ENCODE data around the gene AP2A1. TPM values are rescaled to one million over a fixed set of nuclear protein-coding genes. Genes with fewer than 3 reads are reported as not detected.

The AP2A1 gene
- total and polyA plus RNA-seq, 9 donors: 37.8 to 126 (median 88.1) TPM

GRCh38 chr19:49739933-49740332 lies 26.9 kb upstream of the AP2A1 start:
- no peak overlapping the region for H3K4me3 ChIP-seq
- WGBS, 3 donors: 91 to 94% (median 92%) methylated on average over 10 of the region's 10 CpGs
- DNase-seq: no peak
- peaks cover 1% of the 10 kb centered on the region for H3K4me1 ChIP-seq (ENCODE audit: insufficient read depth)
- no peak overlapping the region for H3K27ac ChIP-seq
- H3K9me3 ChIP-seq: no peaks in the 10 kb centered on the region
- TF ChIP-seq POLR2A (IDR thresholded peaks at IDR 0.05) (no peak), EP300 (IDR thresholded peaks at IDR 0.05) (no peak)
- TF ChIP-seq, protein P1, sequence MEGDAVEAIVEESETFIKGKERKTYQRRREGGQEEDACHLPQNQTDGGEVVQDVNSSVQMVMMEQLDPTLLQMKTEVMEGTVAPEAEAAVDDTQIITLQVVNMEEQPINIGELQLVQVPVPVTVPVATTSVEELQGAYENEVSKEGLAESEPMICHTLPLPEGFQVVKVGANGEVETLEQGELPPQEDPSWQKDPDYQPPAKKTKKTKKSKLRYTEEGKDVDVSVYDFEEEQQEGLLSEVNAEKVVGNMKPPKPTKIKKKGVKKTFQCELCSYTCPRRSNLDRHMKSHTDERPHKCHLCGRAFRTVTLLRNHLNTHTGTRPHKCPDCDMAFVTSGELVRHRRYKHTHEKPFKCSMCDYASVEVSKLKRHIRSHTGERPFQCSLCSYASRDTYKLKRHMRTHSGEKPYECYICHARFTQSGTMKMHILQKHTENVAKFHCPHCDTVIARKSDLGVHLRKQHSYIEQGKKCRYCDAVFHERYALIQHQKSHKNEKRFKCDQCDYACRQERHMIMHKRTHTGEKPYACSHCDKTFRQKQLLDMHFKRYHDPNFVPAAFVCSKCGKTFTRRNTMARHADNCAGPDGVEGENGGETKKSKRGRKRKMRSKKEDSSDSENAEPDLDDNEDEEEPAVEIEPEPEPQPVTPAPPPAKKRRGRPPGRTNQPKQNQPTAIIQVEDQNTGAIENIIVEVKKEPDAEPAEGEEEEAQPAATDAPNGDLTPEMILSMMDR (IDR thresholded peaks at IDR 0.05): no peak
- H3K36me3 ChIP-seq: no peaks in the 10 kb centered on the region
- no peaks in the 10 kb centered on the region for H3K27me3 ChIP-seq
- intact Hi-C loops (cut with DNase I): no loop called here

- Histone ChIP-seq H3K4me1 (ENCODE audit: insufficient read depth) (peaks cover 3% of the 10 kb centered on the region), H3K36me3 (no peaks in the 10 kb centered on the region), H3K27me3 (no peaks in the 10 kb centered on the region), H3K4me3 (no peak overlapping the region), H3K9me3 (no peaks in the 10 kb centered on the region), H3K27ac (no peak overlapping the region)
- DNase-seq: no peak
- WGBS, 3 donors: 88 to 91% (median 88%) methylated on average over 9 of the region's 9 CpGs
- intact Hi-C loops (cut with DNase I): no loop called here
- TF ChIP-seq, protein P1 (IDR thresholded peaks at IDR 0.05): no peak
- TF ChIP-seq EP300 (IDR thresholded peaks at IDR 0.05) (no peak), POLR2A (IDR thresholded peaks at IDR 0.05) (no peak)
These were observed 25.5 kb upstream of the AP2A1 start for GRCh38 chr19:49741210-49741844.

DNA sequence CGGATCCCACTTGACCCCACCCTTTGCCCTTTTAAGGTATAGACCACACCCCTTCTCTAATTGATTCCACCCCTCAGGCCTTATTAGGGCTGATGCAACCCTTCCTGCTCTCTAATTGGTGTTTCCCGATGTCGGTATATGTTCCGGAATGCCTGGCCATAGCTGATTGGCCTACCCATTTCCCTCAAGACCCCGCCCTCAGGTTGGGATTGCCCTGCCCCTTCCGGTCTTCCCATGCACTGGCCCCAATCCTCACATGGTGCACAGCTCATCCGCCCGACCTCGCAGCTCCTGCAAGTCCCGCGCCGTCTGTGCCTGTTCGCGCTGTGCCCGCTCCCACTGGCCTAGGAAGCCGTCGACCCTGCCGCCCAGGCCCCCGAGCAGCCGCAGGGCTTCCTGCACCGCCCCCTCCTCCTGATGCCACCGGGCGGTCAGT lies 21.8 kb upstream of the AP2A1 start:
- H3K36me3 ChIP-seq: no peaks in the 10 kb centered on the region
- no peak overlapping the region for H3K27ac ChIP-seq
- 93 to 96% (median 94%) methylated on average over 23 of the region's 23 CpGs for WGBS, 3 donors
- intact Hi-C loops (cut with DNase I): loop anchor here in 1 of 4 donors (5.0 kb wide), 1 partner anchor 137 kb away; no protein-coding TSS in a partner anchor
- H3K4me3 ChIP-seq: no peak overlapping the region
- H3K4me1 ChIP-seq (ENCODE audit: insufficient read depth): peaks cover 3% of the 10 kb centered on the region
- no peak for DNase-seq
- no peaks in the 10 kb centered on the region for H3K9me3 ChIP-seq
- no peak for TF ChIP-seq POLR2A (IDR thresholded peaks at IDR 0.05)
- no peaks in the 10 kb centered on the region for H3K27me3 ChIP-seq

DNA sequence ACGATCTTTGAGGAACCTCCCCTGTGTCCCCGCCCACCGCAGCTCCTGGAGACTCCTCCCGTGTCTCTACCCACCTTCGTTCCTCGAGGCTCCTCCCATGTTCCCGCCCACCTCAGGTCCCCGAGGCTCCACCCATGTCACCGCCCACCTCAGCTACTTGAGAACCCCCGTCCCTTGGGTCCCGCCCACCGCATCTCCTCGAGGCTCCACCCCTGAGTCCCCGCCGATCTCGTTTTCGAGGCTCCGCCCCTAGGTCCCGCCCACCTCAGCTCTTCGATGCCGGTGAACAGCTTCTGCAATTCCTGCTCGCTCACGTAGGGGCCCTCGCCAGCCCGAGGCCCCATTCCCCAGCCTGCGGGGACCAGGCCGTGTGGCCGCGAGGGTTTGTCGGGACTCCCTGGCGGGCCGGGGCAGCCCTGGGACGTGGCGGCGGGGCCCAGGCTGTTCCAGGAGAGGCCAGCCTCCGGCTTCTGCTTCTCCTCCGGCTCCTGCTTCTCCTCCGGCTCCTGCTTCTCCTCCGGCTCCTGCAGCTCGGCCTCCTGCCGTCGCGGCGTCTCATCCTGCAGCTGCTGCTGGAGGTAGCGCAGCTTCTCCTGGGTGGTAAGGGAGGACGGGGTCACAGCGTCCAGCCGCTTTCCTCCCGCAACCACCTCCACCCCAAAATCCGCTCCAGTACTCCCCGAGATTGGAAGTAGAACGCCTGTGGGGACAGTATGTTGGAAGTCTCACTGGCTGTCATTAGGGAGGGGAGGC lies 20.4 kb upstream of the AP2A1 start:
- no peaks in the 10 kb centered on the region for H3K9me3 ChIP-seq
- no peaks in the 10 kb centered on the region for H3K36me3 ChIP-seq
- no peak overlapping the region for H3K27ac ChIP-seq
- 48 to 57% (median 53%) methylated on average over 51 to 52 of the region's 52 CpGs for WGBS, 3 donors
- peak; percentile 63 to 74 (median 73) for DNase-seq
- no peaks in the 10 kb centered on the region for H3K27me3 ChIP-seq
- intact Hi-C loops (cut with DNase I): loop anchor here in 1 of 4 donors (5.0 kb wide), 1 partner anchor 136 kb away; no protein-coding TSS in a partner anchor
- H3K4me1 ChIP-seq (ENCODE audit: insufficient read depth): peaks cover 3% of the 10 kb centered on the region
- TF ChIP-seq EP300 (IDR thresholded peaks at IDR 0.05) (no peak), POLR2A (IDR thresholded peaks at IDR 0.05) (no peak)
- TF ChIP-seq, protein P1 (IDR thresholded peaks at IDR 0.05): no peak
- no peak overlapping the region for H3K4me3 ChIP-seq
